HuH-7.5 (cell line): Measurements from ENCODE around the gene SNRPF.

Experiments
- DNase-seq: peaks from one replicate; pipeline ENCODE4 v3.0.0; 2011; ENCODE audit warnings: low spot score

SNRPF gene

DNA sequence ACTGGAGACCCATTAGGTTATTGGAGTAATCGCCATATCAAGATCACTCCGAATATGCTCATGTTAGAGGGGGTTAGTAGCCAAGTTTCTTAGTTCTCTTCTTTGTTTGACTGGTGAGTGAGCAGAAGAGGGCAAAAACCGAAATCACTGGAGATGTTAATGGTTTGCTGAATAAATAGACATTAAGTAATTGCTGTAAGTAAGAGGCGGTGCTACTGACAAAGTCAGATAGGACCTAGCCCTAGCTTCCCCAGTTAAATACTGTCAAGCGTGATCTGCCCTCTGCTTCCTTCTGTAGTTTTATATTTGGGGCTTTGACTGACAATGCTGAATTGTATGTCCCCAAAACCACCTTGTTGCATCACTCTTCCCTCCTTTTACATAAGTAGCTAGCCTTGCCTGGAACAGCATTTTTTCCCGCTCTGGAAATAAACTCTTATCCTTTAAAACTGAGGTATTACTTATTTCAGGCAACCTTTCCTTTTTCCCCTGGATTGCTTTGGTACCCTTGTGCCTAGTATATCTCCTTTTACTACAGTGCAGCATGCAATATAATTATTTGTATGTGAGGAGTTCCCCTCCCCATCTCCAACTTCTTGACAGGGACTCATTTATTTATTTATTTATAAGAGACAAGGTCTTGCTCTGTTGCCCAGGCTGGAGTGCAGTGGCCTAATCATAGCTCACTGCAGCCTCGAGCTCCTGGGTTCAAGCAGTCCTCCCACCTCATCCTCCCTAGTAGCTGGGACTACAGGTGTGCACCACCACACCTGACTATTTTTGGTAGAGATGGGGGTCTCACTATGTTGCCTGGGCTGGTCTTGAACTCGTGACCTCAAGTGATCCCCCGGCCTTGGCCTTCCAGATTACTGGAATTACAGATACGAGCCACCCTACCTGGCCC lies 1.4 kb downstream of the SNRPF start:
- DNase-seq: no peak

DNA sequence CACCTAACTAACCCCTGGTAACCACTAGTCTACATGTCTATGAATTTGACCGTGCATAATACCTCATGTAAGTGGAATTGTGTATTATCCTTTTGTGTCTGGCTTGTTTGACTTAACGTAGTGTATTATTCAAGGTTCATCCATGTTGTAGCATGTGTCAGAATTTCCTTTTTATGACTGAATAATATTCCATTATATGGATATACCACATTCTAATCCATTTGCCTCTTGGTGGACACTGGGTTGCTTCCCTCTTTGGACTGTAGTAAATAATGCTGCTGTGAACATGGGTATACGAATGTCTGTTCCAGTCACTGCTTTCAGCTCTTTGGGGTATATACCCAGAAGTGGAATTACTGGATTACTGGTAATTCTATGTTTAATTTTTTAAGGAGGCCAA lies 3.3 kb downstream of the SNRPF start:
- DNase-seq: no peak

DNA sequence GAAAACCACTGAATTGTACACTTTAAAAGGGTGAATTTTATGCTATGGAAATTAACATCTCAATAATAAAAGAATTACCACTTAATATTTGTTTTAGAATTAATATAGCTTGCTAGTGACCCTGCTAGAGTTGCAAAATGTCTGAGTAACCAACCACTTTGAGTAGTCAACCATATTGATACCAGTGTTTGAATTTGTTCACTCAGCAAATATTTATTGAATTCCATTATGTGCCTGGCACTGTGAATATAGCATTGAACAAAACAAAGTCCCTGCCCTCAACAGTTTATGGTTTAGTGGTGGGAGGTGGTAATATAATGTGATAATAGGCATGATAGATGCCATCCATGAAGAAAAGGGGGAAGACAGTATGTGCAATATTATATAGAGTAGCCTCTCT lies 4.6 kb downstream of the SNRPF start:
- no peak for DNase-seq

DNA sequence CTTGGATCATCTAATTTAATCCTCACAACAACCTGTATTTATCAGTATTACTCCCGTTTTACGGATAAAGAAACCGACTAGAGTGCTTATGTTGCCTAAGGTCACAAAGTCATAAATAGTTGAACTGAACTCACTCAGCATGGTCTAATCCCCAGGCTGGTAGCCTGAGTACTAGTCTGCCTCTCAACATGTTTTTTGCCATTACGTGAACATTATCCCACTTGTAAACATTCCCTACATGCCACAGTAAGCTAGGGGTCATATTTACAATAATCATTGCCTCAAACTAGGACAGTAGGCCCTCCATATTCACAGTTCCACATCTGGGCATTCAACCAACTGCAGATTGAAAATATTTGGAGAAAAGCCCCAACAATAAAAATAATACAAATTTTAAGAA lies 12.1 kb downstream of the SNRPF start:
- no peak for DNase-seq

DNA sequence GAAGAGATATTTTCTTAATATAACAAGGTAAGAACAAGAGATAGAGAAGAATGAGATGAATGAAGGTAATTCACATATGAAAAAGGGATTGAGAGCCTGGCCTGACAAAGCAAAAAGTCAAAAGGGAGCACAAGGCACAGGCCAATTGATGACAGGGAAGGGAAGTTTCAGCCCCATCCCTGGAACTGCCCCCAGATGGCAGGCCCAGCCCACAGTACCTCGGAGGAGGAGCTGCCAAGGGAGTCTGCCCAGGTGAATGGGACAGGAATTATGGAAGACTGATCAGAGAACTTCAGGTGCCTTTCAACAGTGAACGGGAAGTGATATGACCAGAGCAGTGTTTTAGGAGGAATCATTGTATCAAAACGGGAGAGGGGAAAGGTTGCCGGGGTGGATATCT lies 15.7 kb downstream of the SNRPF start:
- DNase-seq: no peak

DNA sequence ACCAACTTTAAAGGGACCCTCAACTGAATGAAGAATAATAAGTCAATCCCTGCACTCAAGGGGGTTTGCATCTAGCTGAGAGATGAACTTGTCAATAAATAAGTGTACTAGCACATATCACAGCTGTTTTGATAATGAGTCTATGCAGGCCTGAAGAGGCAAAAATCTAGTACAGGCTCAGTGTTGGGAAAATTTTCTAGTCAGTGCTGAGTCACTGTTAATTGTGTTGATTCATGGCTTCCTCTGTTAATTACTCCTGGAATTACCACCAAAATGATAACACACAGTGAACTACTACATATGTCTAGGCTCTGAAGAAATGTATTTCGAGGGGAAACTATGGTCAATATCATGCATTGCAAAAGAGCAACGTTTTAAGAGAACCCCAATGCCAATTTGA lies 18.9 kb downstream of the SNRPF start:
- no peak for DNase-seq

DNA sequence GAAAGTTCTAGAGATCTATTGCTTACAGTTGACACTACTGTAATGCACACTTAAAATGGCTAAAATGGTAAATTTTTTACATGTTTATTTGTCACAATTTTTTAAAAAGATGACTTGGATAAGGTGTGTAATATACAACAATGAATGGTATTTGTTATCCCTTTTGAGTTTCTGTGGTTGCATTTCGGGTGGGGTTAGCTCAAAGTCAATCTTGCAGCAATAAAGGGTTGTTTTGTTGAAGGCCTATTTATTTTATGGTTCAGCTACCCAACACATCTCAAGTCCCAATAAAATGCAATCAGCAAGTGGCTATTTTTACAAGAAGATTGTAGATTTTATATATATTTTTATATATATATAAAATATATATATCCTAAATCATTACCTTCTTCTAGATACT lies 22.1 kb downstream of the SNRPF start:
- DNase-seq: no peak

DNA sequence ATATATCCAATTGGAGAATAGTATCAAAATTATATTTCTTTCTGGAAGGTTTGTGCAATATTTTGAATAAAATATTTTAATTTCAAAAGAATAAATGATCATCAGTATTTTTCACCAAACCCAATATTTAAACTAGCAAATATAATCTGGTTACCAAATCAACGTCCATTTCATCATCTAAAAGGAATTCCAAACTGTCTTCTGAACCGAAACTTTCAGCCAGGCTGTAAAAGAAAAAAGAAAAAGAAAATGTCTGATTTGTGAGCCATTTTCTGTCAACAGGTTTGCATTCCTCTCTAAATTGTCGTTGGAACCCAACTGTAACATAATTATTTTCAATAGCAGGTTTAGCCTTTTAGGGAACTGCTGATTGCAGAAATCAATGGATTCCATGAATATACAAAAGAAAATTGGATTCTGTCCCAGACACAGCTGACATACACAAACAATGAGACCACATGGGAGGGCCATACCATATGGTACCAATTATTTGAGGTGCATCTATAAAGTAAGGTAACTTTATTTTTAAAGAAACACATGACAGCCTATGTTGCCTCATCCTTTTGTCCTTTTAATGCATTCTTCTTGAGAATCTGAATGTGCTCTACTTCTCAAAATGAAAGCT lies 22.7 kb downstream of the SNRPF start:
- DNase-seq: no peak

DNA sequence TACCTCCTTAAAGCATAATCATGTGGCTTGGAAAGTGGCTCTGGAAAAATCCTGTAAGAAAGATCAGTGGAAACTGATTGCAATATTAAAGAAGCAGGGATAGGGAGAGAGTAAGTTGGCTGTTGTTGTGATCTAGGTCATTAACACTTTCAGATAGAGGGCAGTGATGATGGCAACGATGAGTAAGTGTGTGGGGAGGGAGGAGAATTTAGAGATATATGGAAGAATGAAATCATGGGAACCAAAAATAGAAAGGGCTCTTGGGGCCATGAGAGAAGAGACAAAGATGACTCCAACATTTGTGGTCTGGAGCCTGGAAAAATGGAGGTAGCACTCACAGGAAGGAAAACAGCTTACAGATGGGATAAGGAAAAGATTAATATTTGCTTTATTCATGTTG lies 23.3 kb downstream of the SNRPF start:
- no peak for DNase-seq

DNA sequence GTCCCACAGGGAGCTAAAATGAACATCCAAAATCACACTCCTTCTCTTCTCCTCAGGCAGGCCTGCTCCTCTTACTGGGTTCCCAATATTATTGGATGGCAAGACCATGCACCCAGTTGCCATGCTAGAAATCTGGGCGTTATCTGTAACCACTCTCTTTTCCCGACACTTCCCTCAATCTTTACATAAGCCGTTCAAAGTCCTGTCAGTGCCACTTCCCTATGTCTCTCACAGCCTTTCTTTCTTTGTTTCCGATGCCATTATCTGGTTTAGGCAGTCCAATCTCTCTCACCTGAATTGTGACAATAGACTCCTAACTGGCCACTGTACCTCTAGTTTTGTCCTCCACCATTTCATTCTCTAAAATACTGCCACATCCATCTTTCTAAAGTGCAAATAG lies 24.1 kb downstream of the SNRPF start:
- no peak for DNase-seq

DNA sequence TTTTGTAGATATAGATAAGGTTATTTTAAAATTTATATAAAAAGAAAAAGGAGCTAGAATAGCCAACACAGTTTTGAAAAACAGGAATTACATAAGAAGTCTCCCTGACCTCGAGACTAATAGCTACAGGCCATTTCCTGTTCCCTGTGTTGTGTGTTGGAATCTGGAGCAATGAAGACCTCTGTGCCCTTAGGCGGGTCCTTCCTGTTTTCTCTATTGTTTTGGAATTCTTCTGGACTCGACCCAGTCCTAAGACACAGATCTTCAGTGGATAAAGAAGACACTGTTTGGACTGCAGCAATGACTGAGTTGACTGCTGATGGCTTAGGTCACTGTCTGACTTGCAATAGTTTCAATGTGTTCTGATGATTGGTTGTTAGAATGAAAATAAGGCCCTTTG lies 26.2 kb downstream of the SNRPF start:
- DNase-seq: no peak

DNA sequence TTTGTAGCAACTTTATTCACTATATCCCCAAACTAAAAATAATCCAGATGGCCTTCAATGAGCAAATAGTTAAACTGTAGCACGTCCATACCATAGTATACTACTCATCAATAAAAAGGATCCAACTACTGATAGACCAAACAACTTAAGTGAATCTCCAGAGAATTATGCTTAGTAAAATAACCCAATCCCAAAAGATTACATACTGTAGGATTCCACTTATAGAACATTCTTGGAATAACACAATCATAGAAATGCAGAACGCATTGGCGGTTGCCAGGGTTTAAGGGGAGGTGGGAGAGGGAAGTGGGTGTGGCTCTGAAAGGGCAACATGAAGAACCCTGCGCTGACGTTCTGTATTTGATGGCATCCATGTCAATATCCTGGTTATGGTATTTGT lies 28.6 kb downstream of the SNRPF start:
- DNase-seq: no peak

DNA sequence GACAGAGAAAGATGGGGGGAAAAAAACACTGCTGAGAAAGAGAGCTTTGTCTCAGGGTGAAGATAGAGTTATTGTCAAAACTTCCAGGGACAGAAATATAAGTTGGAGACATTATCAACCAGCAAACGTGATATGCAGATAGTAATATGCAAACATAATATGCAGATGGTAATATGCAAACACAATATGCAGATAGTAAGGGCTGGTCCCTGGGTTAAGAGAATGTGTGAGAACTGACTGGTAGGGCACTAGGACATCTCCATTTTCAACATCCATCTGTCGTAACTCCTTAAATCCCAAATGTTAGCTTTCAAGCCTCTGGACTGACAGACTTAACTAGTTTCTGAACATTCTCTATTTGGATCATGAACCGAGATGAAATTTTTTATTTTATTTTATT lies 32.2 kb downstream of the SNRPF start:
- DNase-seq: no peak

DNA sequence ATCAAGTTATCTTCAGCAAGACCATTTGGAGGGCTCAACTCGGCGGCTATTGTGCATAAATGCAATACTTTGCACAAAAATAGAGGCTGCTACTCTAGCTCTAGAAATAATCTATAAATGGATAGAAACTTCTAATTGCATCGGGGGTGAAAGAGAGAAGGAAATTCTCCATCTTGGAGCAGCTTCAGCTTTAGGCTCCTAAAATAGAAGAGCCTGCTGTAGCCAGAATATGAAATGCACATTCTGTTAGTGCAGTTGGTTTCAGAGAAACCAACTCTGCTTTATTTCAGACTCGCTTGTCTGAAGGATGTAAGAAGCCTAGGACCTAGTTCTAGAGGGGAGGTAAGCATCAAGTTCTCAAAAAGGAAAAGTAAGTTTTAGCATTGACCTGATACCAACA lies 38.1 kb downstream of the SNRPF start:
- DNase-seq: no peak

DNA sequence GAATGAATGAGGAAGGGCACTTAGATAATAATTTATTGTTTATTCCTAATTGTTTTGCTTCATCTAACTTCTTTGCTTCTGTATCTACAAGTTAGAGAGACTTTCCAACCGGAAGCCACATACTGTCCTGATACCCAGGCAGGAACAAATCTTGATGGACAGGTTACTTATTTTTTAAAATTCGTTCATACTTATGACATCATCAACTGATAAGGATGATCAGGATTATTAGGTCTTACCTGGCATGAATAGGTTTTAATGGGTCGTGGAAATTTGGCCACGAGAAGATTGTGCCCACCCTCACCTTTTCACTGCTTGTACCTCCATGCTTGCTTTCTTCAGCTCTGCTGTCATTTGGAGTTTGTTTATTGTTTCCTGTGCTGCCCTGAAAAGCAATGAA lies 39.3 kb downstream of the SNRPF start:
- DNase-seq: no peak

DNA sequence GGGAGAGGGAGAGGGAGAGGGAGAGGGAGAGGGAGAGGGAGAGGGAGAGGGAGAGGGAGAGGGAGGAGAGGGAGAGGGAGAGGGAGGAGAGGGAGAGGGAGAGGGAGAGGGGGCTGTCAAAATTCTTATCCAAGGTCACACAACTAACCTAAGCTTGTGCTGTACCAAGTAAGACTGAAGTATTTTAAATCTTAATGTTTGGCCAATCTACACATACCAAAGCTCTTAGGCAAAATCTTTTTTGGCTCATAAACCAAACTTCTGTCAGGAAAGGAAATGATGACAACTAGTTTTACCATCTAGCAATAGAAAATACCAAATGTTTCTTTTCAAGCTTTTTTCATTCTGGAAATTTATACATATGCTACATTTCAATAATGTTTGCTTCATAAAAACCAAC lies 49.8 kb downstream of the SNRPF start:
- no peak for DNase-seq

DNA sequence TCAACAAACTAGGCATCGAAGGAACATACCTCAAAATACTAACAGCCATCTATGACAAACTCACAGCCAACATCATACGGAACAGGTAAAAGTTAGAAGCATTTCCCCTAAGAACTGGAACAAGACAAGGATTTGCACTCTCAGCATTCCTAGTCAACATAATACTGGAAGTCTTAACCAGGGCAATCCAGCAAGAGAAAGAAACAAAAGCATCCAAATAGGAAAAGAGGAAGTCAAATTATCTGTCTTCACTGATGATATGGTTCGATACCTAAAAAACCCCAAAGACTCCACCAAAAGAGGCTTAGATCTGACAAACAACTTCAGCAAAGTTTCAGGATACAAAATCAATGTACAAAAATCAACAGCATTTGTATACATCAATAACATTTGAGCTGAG lies 51.1 kb downstream of the SNRPF start:
- DNase-seq: no peak
